WTC11 (cell line): Measurements from ENCODE around the gene KCNJ1. TPM values are rescaled to one million over a fixed set of nuclear protein-coding genes. Genes with fewer than 3 reads are reported as not detected.

ENCODE experiments used
- ATAC-seq: fragments of 200-7000 bp; cut with Tn5 transposase; 2 replicates; pipeline ENCODE4 v1.10.0; 2021; ENCODE audit warnings: mild to moderate bottlenecking, moderate library complexity
- CTCF ChIA-PET: fragments of 300-600 bp; sonication (Branson Sonifier 250); formaldehyde crosslinking; loops from one replicate; lab custom pipeline; 2021; ENCODE audit warnings: antibody characterized with exemption; lab: Charles Lee
- POLR2A ChIA-PET: fragments of 350-600 bp; sonication (Branson Sonifier 250); formaldehyde crosslinking; loops from one replicate; lab custom pipeline; 2021; ENCODE audit warnings: antibody characterized with exemption; lab: Charles Lee
- DNase-seq: peaks from one replicate; pipeline ENCODE4 v3.0.0; 2021; ENCODE audit warnings: low spot score
- H3K27ac Mint-ChIP-seq: 2 replicates; pipeline ENCODE4 v1.8.0; 2021; ENCODE audit warnings: mixed read lengths
- H3K27me3 Mint-ChIP-seq: 2 replicates; pipeline ENCODE4 v1.8.0; 2021; ENCODE audit warnings: low read depth, mild to moderate bottlenecking, moderate library complexity, mixed read lengths
- H3K36me3 Mint-ChIP-seq: 2 replicates; pipeline ENCODE4 v1.8.0; 2021; ENCODE audit warnings: mixed read lengths
- H3K4me1 Mint-ChIP-seq: 2 replicates; pipeline ENCODE4 v1.8.0; 2022; ENCODE audit warnings: mixed read lengths
- H3K4me3 Mint-ChIP-seq: 2 replicates; pipeline ENCODE4 v1.8.0; 2021; ENCODE audit warnings: mild to moderate bottlenecking, moderate library complexity, mixed read lengths
- H3K9me3 Mint-ChIP-seq: 2 replicates; pipeline ENCODE4 v1.8.0; 2021; ENCODE audit warnings: mixed read lengths
- ATF1 ChIP-seq: sonication (generic); formaldehyde crosslinking; IDR thresholded peaks from 2 replicates; pipeline ENCODE4 v1.8.1; 2023; ENCODE audit warnings: mild to moderate bottlenecking, moderate library complexity, missing genetic modification reagents
- CTCF ChIP-seq: fragments of 200-600 bp; IDR thresholded peaks from 2 replicates; pipeline ENCODE4 v1.8.0; 2022; ENCODE audit warnings: antibody characterized with exemption
- EMX1 ChIP-seq: fragments of 250-450 bp; sonication (Bioruptor Pico); IDR thresholded peaks from 2 replicates; pipeline ENCODE4 v1.8.0; 2021; ENCODE audit warnings: mild to moderate bottlenecking
- FOXJ3 ChIP-seq: sonication (generic); formaldehyde crosslinking; IDR thresholded peaks from 2 replicates; pipeline ENCODE4 v1.9.0; 2021; ENCODE audit warnings: missing genetic modification reagents, mild to moderate bottlenecking, borderline replicate concordance
- IRF2 ChIP-seq: sonication (generic); formaldehyde crosslinking; IDR thresholded peaks from 2 replicates; pipeline ENCODE4 v1.8.0; 2022; ENCODE audit warnings: low read depth, missing genetic modification reagents, borderline replicate concordance
- MLX ChIP-seq: sonication (generic); formaldehyde crosslinking; IDR thresholded peaks from 2 replicates; pipeline ENCODE4 v1.8.1; 2023; ENCODE audit warnings: mild to moderate bottlenecking, missing genetic modification reagents, moderate library complexity
- SMAD3 ChIP-seq: sonication (generic); formaldehyde crosslinking; IDR thresholded peaks from 2 replicates; pipeline ENCODE4 v1.8.0; 2022; ENCODE audit warnings: missing genetic modification reagents, mild to moderate bottlenecking, borderline replicate concordance
- ZNF396 ChIP-seq: fragments of 250-450 bp; sonication (Bioruptor Pico); IDR thresholded peaks from 2 replicates; pipeline ENCODE4 v1.8.0; 2021; ENCODE audit warnings: mild to moderate bottlenecking, moderate library complexity, borderline replicate concordance
- ZNF423 ChIP-seq: fragments of 250-450 bp; sonication (Bioruptor Pico); IDR thresholded peaks from 2 replicates; pipeline ENCODE4 v2.1.2; 2022; ENCODE audit warnings: mild to moderate bottlenecking, moderate library complexity
- ZNF512 ChIP-seq: sonication (generic); formaldehyde crosslinking; IDR thresholded peaks from 2 replicates; pipeline ENCODE4 v1.8.1; 2022; ENCODE audit warnings: missing genetic modification reagents, borderline replicate concordance
- total RNA-seq: library from RNA; stranded (reverse); gene quantifications from 3 replicates; pipeline ENCODE4 v1.2.3, GENCODE V29; 2021
- TF ChIP-seq, protein P1 (sequence below): fragments of 250-450 bp; sonication (Bioruptor Pico); IDR thresholded peaks from 2 replicates; pipeline ENCODE4 v1.9.0; 2021; ENCODE audit warnings: mild to moderate bottlenecking
- TF ChIP-seq, protein P2 (sequence below): sonication (generic); formaldehyde crosslinking; IDR thresholded peaks from 2 replicates; pipeline ENCODE4 v1.8.1; 2022; ENCODE audit warnings: low read depth, missing genetic modification reagents, borderline replicate concordance

The KCNJ1 gene
- total RNA-seq, 1 experiment from 2014 or later = 0.24 TPM

GRCh38 chr11:128889657-128890213 is 22.6 kb upstream of the KCNJ1 start (continued):
- TF ChIP-seq ZNF512 (CRISPR knock-in tag) (no peak), ATF1 (CRISPR knock-in tag) (no peak), ZNF396 (CRISPR knock-in tag) (no peak), FOXJ3 (CRISPR knock-in tag) (no peak), ZNF423 (CRISPR knock-in tag) (no peak)

DNA sequence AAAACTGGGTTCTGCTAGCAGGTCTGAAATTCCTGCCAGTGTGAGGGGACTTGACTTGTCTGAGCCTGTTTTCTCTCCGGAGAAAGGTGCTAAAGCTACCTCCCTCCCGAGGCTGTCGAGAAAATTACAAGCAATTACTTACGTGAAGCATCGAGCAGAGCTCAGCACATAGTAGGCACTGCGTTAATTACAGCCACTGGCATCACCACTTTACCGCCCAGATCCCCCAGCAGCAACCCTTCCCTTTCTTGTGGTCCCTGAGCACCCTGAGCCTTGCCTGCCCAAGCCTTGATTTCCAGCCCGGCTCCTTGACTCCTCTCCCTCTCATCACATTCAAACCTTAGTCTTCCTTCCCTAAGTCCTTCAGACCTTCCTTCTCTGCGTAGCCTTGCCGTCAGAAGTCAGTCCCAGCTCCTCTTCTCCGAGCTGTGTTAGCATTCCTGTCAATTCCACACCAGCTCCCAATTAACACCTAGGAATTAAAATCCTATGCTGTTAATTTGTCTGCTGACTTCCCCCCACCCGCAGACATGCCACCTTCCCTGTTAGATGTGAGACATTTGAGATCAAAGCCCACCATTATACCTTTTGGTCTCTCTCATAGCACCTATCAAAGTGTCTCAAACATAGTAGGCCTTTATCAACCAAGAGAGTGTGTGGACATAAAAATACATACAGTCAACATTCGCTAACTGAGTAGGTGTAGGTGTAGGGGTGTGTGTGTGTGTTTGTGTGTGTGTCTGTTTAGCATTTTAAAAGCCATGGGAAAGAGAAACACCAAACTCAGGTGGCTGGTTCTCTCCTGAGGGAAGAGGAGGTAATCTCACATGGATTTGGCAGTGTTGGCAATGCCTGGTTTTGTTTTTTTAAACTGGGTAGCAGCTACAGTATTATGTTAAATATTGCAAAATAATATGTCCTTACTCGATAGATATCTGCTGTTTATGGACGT is 21.2 kb upstream of the KCNJ1 start:
- H3K27ac Mint-ChIP-seq = no peak overlapping the region
- ChIA-PET CTCF (interaction anchor here (0.6 to 10.8 kb wide), 23 partner anchors 10 to 488 kb away, joined by 3 to 245 read pairs (median 5); partner anchors contain the start of gene TP53AIP1), POLR2A (no interaction called here)
- no peak for DNase-seq
- H3K27me3 Mint-ChIP-seq = peaks cover 86% of the 10 kb centered on the region
- TF ChIP-seq, protein P1, sequence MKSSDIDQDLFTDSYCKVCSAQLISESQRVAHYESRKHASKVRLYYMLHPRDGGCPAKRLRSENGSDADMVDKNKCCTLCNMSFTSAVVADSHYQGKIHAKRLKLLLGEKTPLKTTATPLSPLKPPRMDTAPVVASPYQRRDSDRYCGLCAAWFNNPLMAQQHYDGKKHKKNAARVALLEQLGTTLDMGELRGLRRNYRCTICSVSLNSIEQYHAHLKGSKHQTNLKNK (CRISPR knock-in tag) = no peak
- H3K9me3 Mint-ChIP-seq = no peaks in the 10 kb centered on the region
- no peaks in the 10 kb centered on the region for H3K36me3 Mint-ChIP-seq
- peaks cover 42% of the 10 kb centered on the region for H3K4me1 Mint-ChIP-seq
- ATAC-seq = peak; percentile 48
- no peak overlapping the region for H3K4me3 Mint-ChIP-seq

DNA sequence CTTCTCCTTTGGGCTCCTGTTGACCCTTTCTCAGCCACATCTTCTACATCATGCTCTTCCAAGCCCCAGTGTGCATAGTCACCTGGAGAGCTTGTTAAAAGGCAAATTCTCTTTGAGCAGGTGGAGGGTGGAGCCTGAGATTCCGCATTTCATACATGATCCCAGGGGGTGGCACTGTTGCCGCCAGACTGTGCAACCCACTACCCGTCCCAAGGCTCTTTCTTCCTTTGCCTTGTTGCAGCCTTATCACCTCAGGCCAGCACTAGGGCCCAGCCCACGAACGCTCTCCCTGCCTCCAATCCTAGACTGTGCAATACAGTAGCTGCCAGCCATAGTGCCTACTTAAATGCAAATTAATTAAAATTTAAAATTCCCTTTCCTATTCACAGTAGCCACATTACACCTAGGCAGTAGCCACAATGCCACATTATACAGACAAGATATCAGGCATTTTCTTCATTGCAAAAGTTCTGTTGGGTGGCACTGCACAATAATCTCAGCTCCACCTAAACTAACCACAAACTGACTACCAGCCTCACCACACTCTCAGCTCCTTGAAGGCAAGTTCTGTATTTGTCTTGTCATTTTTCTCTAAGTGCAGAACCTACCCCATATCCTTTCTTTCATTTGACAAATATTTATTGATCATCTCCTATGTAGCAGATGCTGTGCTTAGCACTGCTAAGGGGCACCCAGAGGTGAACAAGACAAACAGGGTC is 19.5 kb upstream of the KCNJ1 start:
- POLR2A ChIA-PET = interaction anchor here (1.1 kb wide), 1 partner anchor 70 kb away, joined by 3 read pairs; no protein-coding TSS in a partner anchor
- ATAC-seq = peak; percentile 29
- H3K27me3 Mint-ChIP-seq = peaks cover 84% of the 10 kb centered on the region
- no peak overlapping the region for H3K27ac Mint-ChIP-seq
- H3K36me3 Mint-ChIP-seq = no peaks in the 10 kb centered on the region
- no peak for DNase-seq
- TF ChIP-seq EMX1 (CRISPR knock-in tag) (no peak), SMAD3 (no peak), MLX (CRISPR knock-in tag) (no peak)
- TF ChIP-seq, protein P2, sequence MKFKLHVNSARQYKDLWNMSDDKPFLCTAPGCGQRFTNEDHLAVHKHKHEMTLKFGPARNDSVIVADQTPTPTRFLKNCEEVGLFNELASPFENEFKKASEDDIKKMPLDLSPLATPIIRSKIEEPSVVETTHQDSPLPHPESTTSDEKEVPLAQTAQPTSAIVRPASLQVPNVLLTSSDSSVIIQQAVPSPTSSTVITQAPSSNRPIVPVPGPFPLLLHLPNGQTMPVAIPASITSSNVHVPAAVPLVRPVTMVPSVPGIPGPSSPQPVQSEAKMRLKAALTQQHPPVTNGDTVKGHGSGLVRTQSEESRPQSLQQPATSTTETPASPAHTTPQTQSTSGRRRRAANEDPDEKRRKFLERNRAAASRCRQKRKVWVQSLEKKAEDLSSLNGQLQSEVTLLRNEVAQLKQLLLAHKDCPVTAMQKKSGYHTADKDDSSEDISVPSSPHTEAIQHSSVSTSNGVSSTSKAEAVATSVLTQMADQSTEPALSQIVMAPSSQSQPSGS (CRISPR knock-in tag) = no peak
- TF ChIP-seq, all 79 proteins: peak for 0
- H3K4me1 Mint-ChIP-seq = peaks cover 33% of the 10 kb centered on the region
- H3K9me3 Mint-ChIP-seq = no peaks in the 10 kb centered on the region
- CTCF ChIA-PET = interaction anchor here (0.6 to 10.8 kb wide), 17 partner anchors 8 to 143 kb away, joined by 3 to 245 read pairs (median 5); partner anchors contain the start of gene TP53AIP1
- no peak overlapping the region for H3K4me3 Mint-ChIP-seq

DNA sequence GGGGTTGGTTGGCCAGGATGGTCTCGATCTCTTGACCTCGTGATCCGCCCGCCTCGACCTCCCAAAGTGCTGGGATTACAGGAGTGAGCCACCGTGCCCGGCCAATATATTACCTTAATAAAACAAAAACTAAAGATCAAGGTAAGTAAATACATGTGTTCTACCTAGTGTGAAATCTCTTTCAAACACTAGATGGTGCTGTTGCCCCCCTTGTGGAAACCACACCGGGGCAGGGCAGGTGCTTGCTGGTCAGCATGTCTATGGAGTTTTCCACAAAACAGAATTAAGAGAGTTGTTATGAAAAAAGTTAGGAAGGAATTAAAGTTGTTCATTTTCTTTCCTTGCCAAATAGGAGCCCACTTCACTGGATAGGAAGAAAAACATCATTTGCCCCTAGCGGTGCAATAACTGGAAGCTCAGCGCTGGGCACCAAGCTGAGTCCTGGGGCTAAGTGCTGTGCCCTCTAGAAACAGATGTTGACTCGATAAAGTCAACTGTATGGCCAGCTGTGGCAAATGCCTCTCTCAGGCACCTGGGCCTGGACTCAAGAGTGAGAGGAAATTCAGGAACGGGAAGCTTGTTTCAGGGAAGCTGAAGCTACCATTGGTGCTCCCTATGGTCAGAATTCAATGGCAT is 17.7 kb upstream of the KCNJ1 start:
- H3K4me1 Mint-ChIP-seq = peaks cover 32% of the 10 kb centered on the region
- H3K27ac Mint-ChIP-seq = no peak overlapping the region
- DNase-seq (peak; percentile 67), ATAC-seq (peak; percentile 62)
- CTCF ChIA-PET = interaction anchor here (0.6 to 10.8 kb wide), 24 partner anchors 9 to 335 kb away, joined by 3 to 245 read pairs (median 4); partner anchors contain the start of gene TP53AIP1
- POLR2A ChIA-PET = interaction anchor here (0.7 kb wide), 1 partner anchor 75 kb away, joined by 4 read pairs; no protein-coding TSS in a partner anchor
- no peaks in the 10 kb centered on the region for H3K9me3 Mint-ChIP-seq
- H3K36me3 Mint-ChIP-seq = no peaks in the 10 kb centered on the region
- peaks cover 75% of the 10 kb centered on the region for H3K27me3 Mint-ChIP-seq
- H3K4me3 Mint-ChIP-seq = no peak overlapping the region
- no peak for TF ChIP-seq IRF2
- TF ChIP-seq CTCF = peak; percentile 78
